NCI-H146 (cell line): ENCODE results near the gene FTO.
"Not testable (repeated sequence)": the region's sequence is repeated elsewhere in the genome, so short reads cannot be mapped to it uniquely, and the experiment has no call there.

Experiments
- DNase-seq: peaks from one replicate; lab custom pipeline; 2025; lab: John Stamatoyannopoulos, UW

The FTO gene

GRCh38 chr16:53827741-53828140, 123.8 kb downstream of the FTO start:
- no peak for DNase-seq

DNA sequence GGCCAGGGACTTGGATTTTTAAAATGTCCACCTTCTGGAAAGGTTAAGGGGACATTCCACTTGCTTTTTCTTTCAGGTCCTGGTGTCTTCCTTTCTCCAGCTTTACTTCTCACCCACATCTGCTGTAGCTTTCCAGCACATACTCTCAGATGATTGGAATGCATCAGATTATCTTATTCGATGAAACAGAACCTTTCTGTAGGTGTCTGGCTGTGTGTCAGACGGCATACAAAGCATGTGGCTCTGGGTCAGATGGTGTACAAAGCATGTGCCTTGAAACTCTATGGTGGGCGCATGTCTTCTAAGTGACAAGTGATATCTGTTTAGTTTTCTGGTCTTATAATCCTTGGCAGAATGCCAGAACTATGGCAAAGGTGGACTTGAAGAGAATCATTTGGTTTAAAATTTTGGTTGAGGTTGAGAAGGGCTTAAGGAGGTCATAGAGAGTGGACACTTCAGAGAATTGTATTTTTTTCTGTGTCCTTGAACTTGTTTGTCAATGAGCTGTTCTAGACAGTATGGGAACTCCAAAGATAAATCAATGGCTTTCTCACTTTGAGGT, 125.3 kb downstream of the FTO start:
- DNase-seq: no peak

GRCh38 chr16:53832896-53833544, 129.1 kb downstream of the FTO start:
- no peak for DNase-seq

- no peak for DNase-seq
Observed at GRCh38 chr16:53836142-53836541, 132.2 kb downstream of the FTO start.

DNA sequence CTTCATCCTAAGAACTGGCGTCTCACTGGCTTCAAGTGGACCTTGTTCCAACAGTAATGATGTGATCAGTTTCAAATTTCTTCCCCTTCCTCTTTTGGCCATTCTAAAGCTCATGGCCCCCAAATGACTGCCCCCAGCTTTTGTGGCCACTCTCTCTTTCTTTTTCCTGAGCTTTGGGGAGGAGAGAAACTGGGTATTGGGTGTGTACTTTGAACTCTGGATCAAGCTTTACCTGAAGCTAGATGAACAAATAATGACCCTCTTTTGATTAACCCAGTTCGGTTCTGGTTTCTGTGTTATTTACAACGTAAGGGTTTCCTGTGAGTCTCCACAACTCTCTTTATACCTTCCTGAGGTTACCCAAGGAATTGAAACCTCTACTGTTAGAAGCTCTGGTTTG, 132.7 kb downstream of the FTO start:
- no peak for DNase-seq

DNA sequence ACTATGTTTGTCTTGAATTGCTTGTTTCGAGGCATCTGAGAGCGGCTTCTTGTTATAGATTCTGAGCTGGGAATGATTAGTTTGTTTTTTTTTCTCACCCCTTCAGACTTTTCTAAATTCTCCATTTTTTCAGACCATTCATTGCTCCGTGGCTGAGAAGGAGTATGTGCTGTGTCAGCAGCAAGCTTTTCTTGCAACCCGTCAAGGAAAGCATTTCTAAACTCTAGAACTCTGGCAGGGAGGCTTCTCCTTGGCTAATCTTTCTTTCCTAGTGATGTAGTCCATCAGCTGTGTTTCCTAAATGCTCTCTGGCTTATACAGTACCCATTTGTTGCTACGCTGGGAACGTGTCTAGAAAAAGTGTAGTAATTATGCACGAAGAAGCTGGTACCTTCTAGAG, 133.5 kb downstream of the FTO start:
- no peak for DNase-seq

DNA sequence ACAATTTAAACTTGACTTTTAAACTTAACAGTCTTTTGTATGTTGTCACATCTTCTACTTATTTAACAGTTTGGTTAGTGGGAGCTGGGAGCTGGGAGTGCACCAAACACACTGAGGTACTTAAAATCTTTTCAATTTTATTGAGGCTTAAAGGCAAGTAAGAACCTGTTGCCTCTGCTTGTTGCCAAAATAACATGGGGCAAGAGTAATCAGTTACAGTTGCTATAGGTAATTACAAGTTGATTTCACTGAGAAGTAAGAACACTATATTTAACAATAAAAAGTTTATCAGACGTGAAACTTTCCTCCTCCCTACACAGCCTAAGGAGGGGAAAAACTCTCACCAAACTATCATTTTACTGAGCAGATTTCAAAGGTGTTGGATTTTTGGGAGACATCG, 135.2 kb downstream of the FTO start:
- DNase-seq: no peak

- no peak for DNase-seq
Observed at GRCh38 chr16:53840456-53840855, 136.5 kb downstream of the FTO start.

DNA sequence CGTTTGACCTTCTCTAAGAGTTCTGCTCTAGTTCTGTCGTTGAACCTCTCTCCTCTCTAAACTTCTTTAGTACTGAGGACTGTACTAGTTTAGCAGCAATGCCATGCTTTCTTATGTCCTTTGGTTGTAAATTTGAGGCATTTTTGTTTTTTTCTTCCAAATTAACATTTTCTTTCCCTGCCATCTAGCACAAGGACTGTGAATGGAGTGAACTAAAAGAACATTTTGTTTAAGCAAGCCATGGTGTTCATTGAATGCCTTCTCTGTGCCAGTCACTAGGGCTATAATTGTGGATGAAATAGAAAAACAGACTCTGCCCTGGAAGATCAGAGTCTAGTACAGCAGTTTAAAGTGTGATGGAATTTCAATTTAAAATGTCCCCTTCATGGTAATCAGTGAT, 137.9 kb downstream of the FTO start:
- DNase-seq: no peak

- DNase-seq: no peak
Observed at GRCh38 chr16:53843084-53843483, 139.1 kb downstream of the FTO start.

DNA sequence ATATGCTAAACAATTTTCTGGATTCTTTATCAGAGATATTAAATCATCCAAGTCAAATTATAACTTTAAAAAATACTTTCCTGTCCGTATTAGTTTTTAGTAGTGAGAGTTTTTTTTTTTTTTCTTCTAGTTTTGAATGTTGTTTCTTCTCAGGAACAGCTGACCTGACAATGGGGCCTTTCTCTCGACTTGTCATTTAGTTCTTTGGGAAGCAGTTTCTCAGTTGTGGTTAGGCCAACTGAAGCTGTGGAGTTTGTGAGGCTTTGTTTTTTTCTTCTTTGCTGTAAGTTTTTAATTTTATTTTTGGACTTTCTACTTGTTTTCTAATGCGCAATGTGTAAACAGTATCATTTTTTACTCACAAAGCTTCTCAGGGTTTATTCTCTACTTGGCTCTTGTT, 140.8 kb downstream of the FTO start:
- DNase-seq: no peak

DNA sequence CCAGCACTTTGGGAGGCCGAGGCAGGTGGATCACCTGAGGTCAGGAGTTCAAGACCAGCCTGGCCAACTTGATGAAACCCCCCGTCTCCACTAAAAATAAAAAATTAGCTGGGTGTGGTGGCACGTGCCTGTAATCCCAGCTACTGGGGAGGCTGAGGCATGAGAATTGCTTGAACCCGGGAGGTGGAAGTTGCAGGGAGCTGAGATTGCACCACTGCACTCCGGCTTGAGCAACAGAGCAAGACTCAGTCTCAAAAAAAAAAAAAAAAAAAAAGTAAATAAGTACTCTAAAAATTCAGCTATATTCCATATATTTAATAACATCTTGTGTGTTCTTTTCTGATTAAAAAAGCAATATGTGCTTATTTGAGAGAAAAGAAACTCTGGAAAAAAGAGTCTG, 142.6 kb downstream of the FTO start:
- DNase-seq: not testable (repeated sequence)

DNA sequence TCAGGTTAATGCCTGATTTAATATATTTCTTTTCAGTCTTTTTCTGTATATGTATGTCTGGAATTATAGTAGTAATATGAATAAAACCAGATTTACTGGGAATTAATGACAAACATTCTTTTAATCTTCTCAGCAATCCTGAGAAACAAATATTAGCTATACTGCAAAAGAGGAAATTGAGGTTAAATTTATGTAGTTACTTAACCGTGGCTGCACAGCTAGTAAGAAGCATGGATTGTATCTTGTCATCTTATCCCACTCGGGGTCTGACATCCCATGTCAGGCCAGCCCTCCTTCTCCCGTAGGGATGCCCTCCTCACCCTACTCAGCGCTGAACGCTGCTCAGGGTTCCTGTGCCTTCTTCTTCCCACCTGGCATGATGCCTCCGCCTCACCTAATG, 143.0 kb downstream of the FTO start:
- DNase-seq: no peak

GRCh38 chr16:53848277-53848942, 144.5 kb downstream of the FTO start:
- peak; percentile 27 for DNase-seq

- no peak for DNase-seq
Observed at GRCh38 chr16:53848950-53849349, 145.0 kb downstream of the FTO start.

- DNase-seq: no peak
Observed at GRCh38 chr16:53849585-53849984, 145.6 kb downstream of the FTO start.

GRCh38 chr16:53849994-53850393, 146.0 kb downstream of the FTO start:
- DNase-seq: no peak

DNA sequence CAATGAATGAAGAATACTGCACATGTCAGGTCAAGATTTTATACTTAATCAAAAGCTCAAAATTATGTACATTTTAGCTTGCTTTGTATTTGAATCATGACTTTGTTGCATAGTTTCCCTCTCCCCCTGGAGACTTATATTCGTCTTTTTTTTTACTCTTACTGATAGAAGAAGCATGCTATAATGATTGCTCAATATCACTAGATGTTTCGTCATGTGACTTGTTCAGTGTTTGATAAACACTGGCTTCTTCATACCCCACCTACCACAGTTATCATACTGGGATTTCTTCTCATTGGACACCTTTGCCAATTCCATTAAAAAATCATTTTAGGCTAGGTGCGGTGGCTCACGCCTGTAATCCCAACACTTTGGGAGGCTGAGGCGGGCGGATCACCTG, 148.7 kb downstream of the FTO start:
- no peak for DNase-seq

DNA sequence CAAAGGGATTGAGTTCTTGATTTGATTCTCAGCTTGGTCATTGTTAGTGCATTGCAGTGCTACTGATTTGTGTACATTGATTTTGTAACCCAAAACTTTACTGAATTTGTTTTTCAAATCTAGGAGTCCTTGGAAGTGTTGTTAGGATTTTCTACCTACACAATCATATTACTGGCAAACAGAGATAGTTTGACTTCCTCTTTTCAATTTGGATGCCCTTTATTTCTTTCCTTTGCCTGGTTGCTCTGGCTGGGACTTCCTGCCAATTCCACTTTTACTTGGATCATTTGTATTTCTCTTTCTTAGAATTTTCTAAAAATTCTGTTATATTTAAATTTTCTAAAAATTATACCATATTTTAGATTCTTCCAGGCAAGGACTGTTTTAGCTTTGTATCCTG, 151.1 kb downstream of the FTO start:
- DNase-seq: no peak

GRCh38 chr16:53855511-53855910, 151.6 kb downstream of the FTO start:
- no peak for DNase-seq

- DNase-seq: no peak
Observed at GRCh38 chr16:53859995-53860540, 156.1 kb downstream of the FTO start.

DNA sequence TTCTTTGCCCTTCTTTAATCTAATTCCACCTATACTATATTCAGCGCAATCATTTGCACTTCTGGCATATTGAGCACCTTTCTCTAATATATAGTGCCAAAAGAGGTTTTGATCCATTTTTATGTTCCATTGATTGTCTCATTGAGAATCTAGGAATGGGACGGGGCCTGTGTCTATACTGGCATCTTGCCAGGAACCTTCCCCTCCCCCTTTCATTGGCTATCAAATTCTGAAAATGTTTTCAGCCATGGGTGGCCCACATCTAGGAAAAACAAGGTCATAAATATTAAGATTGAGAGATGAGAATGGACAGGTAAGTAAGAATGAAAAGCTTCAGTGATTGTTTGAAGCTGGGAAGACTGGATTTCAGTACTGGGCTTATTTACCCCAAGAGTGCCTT, 159.9 kb downstream of the FTO start:
- no peak for DNase-seq

GRCh38 chr16:53864819-53865493, 161.0 kb downstream of the FTO start:
- peak; percentile 41 for DNase-seq
